ENCODE results near the gene AMPD3. TPM values are rescaled to one million over a fixed set of nuclear protein-coding genes. Genes with fewer than 3 reads are reported as not detected.

AMPD3 gene
- total RNA-seq, 1 experiment from 2014 or later, result 5.4 TPM

GRCh38 chr11:10551845-10552352 lies 96.8 kb downstream of the AMPD3 start:
- Mint-ChIP-seq H3K27me3 (ENCODE audit: insufficient read depth, unreplicated experiment) (no peaks in the 10 kb centered on the region), H3K9me3 (ENCODE audit: unreplicated experiment) (no peaks in the 10 kb centered on the region), H3K36me3 (ENCODE audit: insufficient read depth, unreplicated experiment) (no peaks in the 10 kb centered on the region), H3K27ac (ENCODE audit: low read depth, unreplicated experiment) (no peak overlapping the region), H3K4me1 (ENCODE audit: insufficient read depth, unreplicated experiment) (no peaks in the 10 kb centered on the region), H3K4me3 (ENCODE audit: unreplicated experiment) (no peak overlapping the region)
- DNase-seq (ENCODE audit: unreplicated experiment), result no peak
- no TSS peak for BruUV-seq (replicated peaks)
- intact Hi-C loops (cut with micrococcal nuclease), result no loop called here
- POLR2A ChIA-PET, result interaction anchor here (0.6 to 0.8 kb wide), 3 partner anchors 23 to 188 kb away, joined by 3 to 4 read pairs (median 4); no protein-coding TSS in a partner anchor
- CTCF ChIA-PET, result interaction anchor here (0.7 to 3.2 kb wide), 3 partner anchors 11 to 138 kb away, joined by 3 to 11 read pairs (median 3); partner anchors contain the start of gene RNF141
- TF ChIP-seq, protein P1, sequence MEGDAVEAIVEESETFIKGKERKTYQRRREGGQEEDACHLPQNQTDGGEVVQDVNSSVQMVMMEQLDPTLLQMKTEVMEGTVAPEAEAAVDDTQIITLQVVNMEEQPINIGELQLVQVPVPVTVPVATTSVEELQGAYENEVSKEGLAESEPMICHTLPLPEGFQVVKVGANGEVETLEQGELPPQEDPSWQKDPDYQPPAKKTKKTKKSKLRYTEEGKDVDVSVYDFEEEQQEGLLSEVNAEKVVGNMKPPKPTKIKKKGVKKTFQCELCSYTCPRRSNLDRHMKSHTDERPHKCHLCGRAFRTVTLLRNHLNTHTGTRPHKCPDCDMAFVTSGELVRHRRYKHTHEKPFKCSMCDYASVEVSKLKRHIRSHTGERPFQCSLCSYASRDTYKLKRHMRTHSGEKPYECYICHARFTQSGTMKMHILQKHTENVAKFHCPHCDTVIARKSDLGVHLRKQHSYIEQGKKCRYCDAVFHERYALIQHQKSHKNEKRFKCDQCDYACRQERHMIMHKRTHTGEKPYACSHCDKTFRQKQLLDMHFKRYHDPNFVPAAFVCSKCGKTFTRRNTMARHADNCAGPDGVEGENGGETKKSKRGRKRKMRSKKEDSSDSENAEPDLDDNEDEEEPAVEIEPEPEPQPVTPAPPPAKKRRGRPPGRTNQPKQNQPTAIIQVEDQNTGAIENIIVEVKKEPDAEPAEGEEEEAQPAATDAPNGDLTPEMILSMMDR (IDR thresholded peaks at IDR 0.05; ENCODE audit: unreplicated experiment), result no peak

- BruUV-seq (replicated peaks), result no TSS peak
- no peak for DNase-seq (ENCODE audit: unreplicated experiment)
- no peak overlapping the region for H3K4me3 Mint-ChIP-seq (ENCODE audit: unreplicated experiment)
- ChIA-PET CTCF (interaction anchor here (0.6 to 1.4 kb wide), 3 partner anchors 98 to 181 kb away, joined by 3 to 4 read pairs (median 4); no protein-coding TSS in a partner anchor), POLR2A (interaction anchor here (0.7 kb wide), 2 partner anchors 48 to 1420 kb away, joined by 3 read pairs; no protein-coding TSS in a partner anchor)
- H3K27ac Mint-ChIP-seq (ENCODE audit: low read depth, unreplicated experiment), result no peak overlapping the region
- intact Hi-C loops (cut with micrococcal nuclease), result no loop called here
- H3K27me3 Mint-ChIP-seq (ENCODE audit: insufficient read depth, unreplicated experiment), result no peaks in the 10 kb centered on the region
- no peaks in the 10 kb centered on the region for H3K36me3 Mint-ChIP-seq (ENCODE audit: insufficient read depth, unreplicated experiment)
- peaks cover 5% of the 10 kb centered on the region for H3K4me1 Mint-ChIP-seq (ENCODE audit: insufficient read depth, unreplicated experiment)
- TF ChIP-seq, protein P1 (IDR thresholded peaks at IDR 0.05; ENCODE audit: unreplicated experiment), result no peak
- H3K9me3 Mint-ChIP-seq (ENCODE audit: unreplicated experiment), result no peaks in the 10 kb centered on the region
Observed at GRCh38 chr11:10556590-10556989, 101.5 kb downstream of the AMPD3 start.

Other genes with a start within 250 kb of the AMPD3 start
- 28.3 and 28.7 TPM in 2 replicates for gene SBF2, start 161.0 kb upstream of the AMPD3 start, total RNA-seq (2022)
- gene ADM, start 150.2 kb upstream of the AMPD3 start, total RNA-seq (2022), result 8.7 and 10.6 TPM in 2 replicates
- 28.4 and 41.8 TPM in 2 replicates for gene RNF141, start 85.9 kb downstream of the AMPD3 start, total RNA-seq (2022)
- gene LYVE1, start 113.4 kb downstream of the AMPD3 start, total RNA-seq (2022), result not detected in 2 replicates
- 0.07 TPM in 1 of 2 replicates, not detected in the other for gene IRAG1, start 238.5 kb downstream of the AMPD3 start, total RNA-seq (2022)